ENCODE data around the gene GMDS. TPM values are rescaled to one million over a fixed set of nuclear protein-coding genes. Genes with fewer than 3 reads are reported as not detected.

GMDS gene
- polyA plus RNA-seq, 1 of the 3 experiments (the other 2 are of a cell fraction): 12.3 TPM

DNA sequence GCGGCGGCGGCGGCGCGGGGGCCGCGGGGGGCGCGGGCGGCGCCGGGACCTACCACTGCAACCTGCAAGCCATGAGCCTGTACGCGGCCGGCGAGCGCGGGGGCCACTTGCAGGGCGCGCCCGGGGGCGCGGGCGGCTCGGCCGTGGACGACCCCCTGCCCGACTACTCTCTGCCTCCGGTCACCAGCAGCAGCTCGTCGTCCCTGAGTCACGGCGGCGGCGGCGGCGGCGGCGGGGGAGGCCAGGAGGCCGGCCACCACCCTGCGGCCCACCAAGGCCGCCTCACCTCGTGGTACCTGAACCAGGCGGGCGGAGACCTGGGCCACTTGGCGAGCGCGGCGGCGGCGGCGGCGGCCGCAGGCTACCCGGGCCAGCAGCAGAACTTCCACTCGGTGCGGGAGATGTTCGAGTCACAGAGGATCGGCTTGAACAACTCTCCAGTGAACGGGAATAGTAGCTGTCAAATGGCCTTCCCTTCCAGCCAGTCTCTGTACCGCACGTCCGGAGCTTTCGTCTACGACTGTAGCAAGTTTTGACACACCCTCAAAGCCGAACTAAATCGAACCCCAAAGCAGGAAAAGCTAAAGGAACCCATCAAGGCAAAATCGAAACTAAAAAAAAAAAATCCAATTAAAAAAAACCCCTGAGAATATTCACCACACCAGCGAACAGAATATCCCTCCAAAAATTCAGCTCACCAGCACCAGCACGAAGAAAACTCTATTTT lies 633.7 kb downstream of the GMDS start:
- peaks cover 17% of the 10 kb centered on the region; the same call in 1 of the 2 replicates for H4K20me1 ChIP-seq (ENCODE audit: insufficient read depth)
- peak overlapping the region; percentile 7 to 67; a peak in 3 of 4 replicates for H3K27ac ChIP-seq (ENCODE audit: low read depth in 2 of 2, low read length in 1 of 2)
- H3F3A ChIP-seq (replicated peaks; ENCODE audit: insufficient read depth): peaks cover 15% of the 10 kb centered on the region
- H3K9me2 ChIP-seq: no peaks in the 10 kb centered on the region
- peak overlapping the region; percentile 56; the same call in 1 of the 2 replicates for H2AFZ ChIP-seq (ENCODE audit: low read depth)
- H3K27me3 ChIP-seq (ENCODE audit: insufficient read depth): no peaks in the 10 kb centered on the region
- 1% methylated on average over 30 of the region's 71 CpGs for WGBS (ENCODE audit: low lambda C conversion rate)
- ChIA-PET POLR2A (no interaction called here), CTCF (interaction anchor here (0.6 to 3.1 kb wide), 20 partner anchors 16 to 1023 kb away, joined by 3 to 22 read pairs (median 3); no protein-coding TSS in a partner anchor)
- H3K4me2 ChIP-seq: peak overlapping the region; percentile 95
- peaks cover 0 to 2% of the 10 kb centered on the region in 2 experiments for H3K36me3 ChIP-seq (replicated peaks in 1 of 2; ENCODE audit: control insufficient read depth in 1 of 2, insufficient read depth in 2 of 2, low read length in 1 of 2)
- H3K9me3 ChIP-seq: no peaks in the 10 kb centered on the region
- H3K79me2 ChIP-seq (ENCODE audit: insufficient read depth): peaks cover 45% of the 10 kb centered on the region
- H3K4me1 ChIP-seq (ENCODE audit: control insufficient read depth in 1 of 2, insufficient read depth in 2 of 2, low read depth in 1 of 2, low read length in 1 of 2): peaks cover 0 to 8% of the 10 kb centered on the region in 2 experiments; a peak in 1 of 4 replicates
- peak overlapping the region; percentile 76 for H3K9ac ChIP-seq
- DNase-seq: no peak
- TF ChIP-seq ELF1 (IDR thresholded peaks at IDR 0.05): no peak
- no peak for TF ChIP-seq YY1 (IDR thresholded peaks at IDR 0.05; ENCODE audit: low read depth)
- no peak for TF ChIP-seq GABPA (IDR thresholded peaks at IDR 0.05; ENCODE audit: low read depth)
- TF ChIP-seq TCF12 (IDR thresholded peaks at IDR 0.05): no peak
- no peak for TF ChIP-seq NRF1 (IDR thresholded peaks at IDR 0.05; ENCODE audit: low read depth, low read length)
- peak overlapping the region; percentile 70 to 90 for H3K4me3 ChIP-seq (ENCODE audit: low read depth in 2 of 2, low read length in 1 of 2)

DNA sequence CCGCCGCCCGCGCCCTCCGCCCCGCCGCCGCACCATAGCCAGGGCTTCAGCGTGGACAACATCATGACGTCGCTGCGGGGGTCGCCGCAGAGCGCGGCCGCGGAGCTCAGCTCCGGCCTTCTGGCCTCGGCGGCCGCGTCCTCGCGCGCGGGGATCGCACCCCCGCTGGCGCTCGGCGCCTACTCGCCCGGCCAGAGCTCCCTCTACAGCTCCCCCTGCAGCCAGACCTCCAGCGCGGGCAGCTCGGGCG lies 634.2 kb downstream of the GMDS start:
- TF ChIP-seq RAD21 (IDR thresholded peaks at IDR 0.05; ENCODE audit: low read length) (peak; percentile 9; the same call in 1 of the 2 replicates), YY1 (IDR thresholded peaks at IDR 0.05; ENCODE audit: low read depth) (no peak)
- Histone ChIP-seq H3K4me3 (ENCODE audit: low read depth in 2 of 2, low read length in 1 of 2) (peak overlapping the region; percentile 70 to 79), H3F3A (replicated peaks; ENCODE audit: insufficient read depth) (peaks cover 15% of the 10 kb centered on the region), H4K20me1 (ENCODE audit: insufficient read depth) (peaks cover 17% of the 10 kb centered on the region; the same call in 1 of the 2 replicates), H3K79me2 (ENCODE audit: insufficient read depth) (peaks cover 45% of the 10 kb centered on the region), H3K9me2 (no peaks in the 10 kb centered on the region), H3K4me2 (peak overlapping the region; percentile 89; the same call in 1 of the 2 replicates), H2AFZ (ENCODE audit: low read depth) (no peak overlapping the region), H3K4me1 (ENCODE audit: control insufficient read depth in 1 of 2, insufficient read depth in 2 of 2, low read depth in 1 of 2, low read length in 1 of 2) (peaks cover 0 to 8% of the 10 kb centered on the region in 2 experiments; a peak in 1 of 4 replicates), H3K27ac (ENCODE audit: low read depth in 2 of 2, low read length in 1 of 2) (no peak overlapping the region; a peak in 2 of 4 replicates), H3K9ac (peak overlapping the region; percentile 69; the same call in 1 of the 2 replicates), H3K9me3 (no peaks in the 10 kb centered on the region), H3K36me3 (replicated peaks in 1 of 2; ENCODE audit: control insufficient read depth in 1 of 2, insufficient read depth in 2 of 2, low read length in 1 of 2) (peaks cover 0 to 2% of the 10 kb centered on the region in 2 experiments), H3K27me3 (ENCODE audit: insufficient read depth) (no peaks in the 10 kb centered on the region)
- peak; percentile 86 for DNase-seq
- CTCF ChIA-PET: interaction anchor here (0.6 to 3.1 kb wide), 19 partner anchors 15 to 1023 kb away, joined by 3 to 22 read pairs (median 3); no protein-coding TSS in a partner anchor
- POLR2A ChIA-PET: no interaction called here
- WGBS (ENCODE audit: low lambda C conversion rate): no CpG with 5 or more reads among the region's 38 CpGs

DNA sequence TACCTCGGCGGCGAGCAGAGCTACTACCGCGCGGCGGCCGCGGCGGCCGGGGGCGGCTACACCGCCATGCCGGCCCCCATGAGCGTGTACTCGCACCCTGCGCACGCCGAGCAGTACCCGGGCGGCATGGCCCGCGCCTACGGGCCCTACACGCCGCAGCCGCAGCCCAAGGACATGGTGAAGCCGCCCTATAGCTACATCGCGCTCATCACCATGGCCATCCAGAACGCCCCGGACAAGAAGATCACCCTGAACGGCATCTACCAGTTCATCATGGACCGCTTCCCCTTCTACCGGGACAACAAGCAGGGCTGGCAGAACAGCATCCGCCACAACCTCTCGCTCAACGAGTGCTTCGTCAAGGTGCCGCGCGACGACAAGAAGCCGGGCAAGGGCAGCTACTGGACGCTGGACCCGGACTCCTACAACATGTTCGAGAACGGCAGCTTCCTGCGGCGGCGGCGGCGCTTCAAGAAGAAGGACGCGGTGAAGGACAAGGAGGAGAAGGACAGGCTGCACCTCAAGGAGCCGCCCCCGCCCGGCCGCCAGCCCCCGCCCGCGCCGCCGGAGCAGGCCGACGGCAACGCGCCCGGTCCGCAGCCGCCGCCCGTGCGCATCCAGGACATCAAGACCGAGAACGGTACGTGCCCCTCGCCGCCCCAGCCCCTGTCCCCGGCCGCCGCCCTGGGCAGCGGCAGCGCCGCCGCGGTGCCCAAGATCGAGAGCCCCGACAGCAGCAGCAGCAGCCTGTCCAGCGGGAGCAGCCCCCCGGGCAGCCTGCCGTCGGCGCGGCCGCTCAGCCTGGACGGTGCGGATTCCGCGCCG lies 634.7 kb downstream of the GMDS start:
- whole genome bisulfite sequencing (ENCODE audit: low lambda C conversion rate): 20% methylated on average over 1 of the region's 101 CpGs
- peak overlapping the region; percentile 69 for H3K9ac ChIP-seq
- ChIA-PET POLR2A (interaction anchor here (0.6 kb wide), 1 partner anchor 74 kb away, joined by 4 read pairs; no protein-coding TSS in a partner anchor), CTCF (interaction anchor here (0.8 to 3.1 kb wide), 15 partner anchors 14 to 1024 kb away, joined by 3 to 22 read pairs (median 4); no protein-coding TSS in a partner anchor)
- DNase-seq: no peak
- H3K4me1 ChIP-seq (ENCODE audit: control insufficient read depth in 1 of 2, insufficient read depth in 2 of 2, low read depth in 1 of 2, low read length in 1 of 2): peaks cover 0 to 6% of the 10 kb centered on the region in 2 experiments; a peak in 1 of 4 replicates
- H2AFZ ChIP-seq (ENCODE audit: low read depth): no peak overlapping the region
- H3K4me2 ChIP-seq: peak overlapping the region; percentile 89
- H3K9me3 ChIP-seq: no peaks in the 10 kb centered on the region
- H3K27me3 ChIP-seq (ENCODE audit: insufficient read depth): no peaks in the 10 kb centered on the region
- H3K27ac ChIP-seq (ENCODE audit: low read depth in 2 of 2, low read length in 1 of 2): peak overlapping the region; percentile 70 to 90
- peak overlapping the region; percentile 70 to 79 for H3K4me3 ChIP-seq (ENCODE audit: low read depth in 2 of 2, low read length in 1 of 2)
- peaks cover 45% of the 10 kb centered on the region for H3K79me2 ChIP-seq (ENCODE audit: insufficient read depth)
- peaks cover 17% of the 10 kb centered on the region; the same call in 1 of the 2 replicates for H4K20me1 ChIP-seq (ENCODE audit: insufficient read depth)
- peaks cover 0 to 2% of the 10 kb centered on the region in 2 experiments for H3K36me3 ChIP-seq (replicated peaks in 1 of 2; ENCODE audit: control insufficient read depth in 1 of 2, insufficient read depth in 2 of 2, low read length in 1 of 2)
- TF ChIP-seq, protein P1, sequence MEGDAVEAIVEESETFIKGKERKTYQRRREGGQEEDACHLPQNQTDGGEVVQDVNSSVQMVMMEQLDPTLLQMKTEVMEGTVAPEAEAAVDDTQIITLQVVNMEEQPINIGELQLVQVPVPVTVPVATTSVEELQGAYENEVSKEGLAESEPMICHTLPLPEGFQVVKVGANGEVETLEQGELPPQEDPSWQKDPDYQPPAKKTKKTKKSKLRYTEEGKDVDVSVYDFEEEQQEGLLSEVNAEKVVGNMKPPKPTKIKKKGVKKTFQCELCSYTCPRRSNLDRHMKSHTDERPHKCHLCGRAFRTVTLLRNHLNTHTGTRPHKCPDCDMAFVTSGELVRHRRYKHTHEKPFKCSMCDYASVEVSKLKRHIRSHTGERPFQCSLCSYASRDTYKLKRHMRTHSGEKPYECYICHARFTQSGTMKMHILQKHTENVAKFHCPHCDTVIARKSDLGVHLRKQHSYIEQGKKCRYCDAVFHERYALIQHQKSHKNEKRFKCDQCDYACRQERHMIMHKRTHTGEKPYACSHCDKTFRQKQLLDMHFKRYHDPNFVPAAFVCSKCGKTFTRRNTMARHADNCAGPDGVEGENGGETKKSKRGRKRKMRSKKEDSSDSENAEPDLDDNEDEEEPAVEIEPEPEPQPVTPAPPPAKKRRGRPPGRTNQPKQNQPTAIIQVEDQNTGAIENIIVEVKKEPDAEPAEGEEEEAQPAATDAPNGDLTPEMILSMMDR (IDR thresholded peaks at IDR 0.05): no peak
- TF ChIP-seq, protein P2, sequence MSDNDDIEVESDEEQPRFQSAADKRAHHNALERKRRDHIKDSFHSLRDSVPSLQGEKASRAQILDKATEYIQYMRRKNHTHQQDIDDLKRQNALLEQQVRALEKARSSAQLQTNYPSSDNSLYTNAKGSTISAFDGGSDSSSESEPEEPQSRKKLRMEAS (IDR thresholded peaks at IDR 0.05; ENCODE audit: low read depth): 0 out of 2 replicates have a peak, but pooled peaks have one; percentile 26
- TF ChIP-seq RAD21 (IDR thresholded peaks at IDR 0.05; ENCODE audit: low read length) (no peak), EZH2phosphoT487 (IDR thresholded peaks at IDR 0.05; ENCODE audit: borderline replicate concordance, low read depth) (no peak)
- no peaks in the 10 kb centered on the region for H3K9me2 ChIP-seq
- peaks cover 15% of the 10 kb centered on the region for H3F3A ChIP-seq (replicated peaks; ENCODE audit: insufficient read depth)

All from SK-N-SH (cell line).